Loucy (cell line): ENCODE results near the gene LAMC1.

ENCODE experiments used
- H2AFZ ChIP-seq: fragments of 200-600 bp; sonication (generic); 2 replicates; pipeline ENCODE4 v1.6.0; 2016; ENCODE audit warnings: antibody characterized with exemption, mild to moderate bottlenecking, low read length, moderate library complexity
- H3F3A ChIP-seq: fragments of 200-600 bp; 2 replicates; pipeline ENCODE4 v1.6.0; 2016; ENCODE audit warnings: antibody characterized with exemption, low read depth, mild to moderate bottlenecking
- H3K27me3 ChIP-seq: fragments of 200-600 bp; sonication (generic); 2 replicates; pipeline ENCODE4 v1.6.1; 2014; ENCODE audit warnings: low read length, mild to moderate bottlenecking; ENCODE audit not compliant: insufficient read depth, poor library complexity, severe bottlenecking
- H3K36me3 ChIP-seq: fragments of 200-600 bp; sonication (generic); 2 replicates; pipeline ENCODE4 v1.6.1; 2016; ENCODE audit warnings: low read length; ENCODE audit not compliant: insufficient read depth
- H3K4me1 ChIP-seq: fragments of 200-600 bp; sonication (generic); 2 replicates; pipeline ENCODE4 v1.5.1; 2014; ENCODE audit warnings: low read length, mild to moderate bottlenecking; ENCODE audit not compliant: insufficient read depth, poor library complexity, severe bottlenecking
- H3K4me2 ChIP-seq: fragments of 200-600 bp; sonication (generic); 2 replicates; pipeline ENCODE4 v1.6.0; 2014; ENCODE audit warnings: antibody characterized with exemption, low read length, low read depth, mild to moderate bottlenecking; ENCODE audit not compliant: poor library complexity, severe bottlenecking
- H3K4me3 ChIP-seq: fragments of 200-600 bp; sonication (generic); 2 replicates; pipeline ENCODE4 v1.5.1; 2014; ENCODE audit warnings: low read length, mild to moderate bottlenecking, mixed read lengths; ENCODE audit not compliant: poor library complexity, severe bottlenecking
- H3K79me2 ChIP-seq: fragments of 200-600 bp; sonication (generic); 2 replicates; pipeline ENCODE4 v1.6.1; 2014; ENCODE audit warnings: low read length; ENCODE audit not compliant: insufficient read depth
- H3K9ac ChIP-seq: fragments of 200-600 bp; sonication (generic); 2 replicates; pipeline ENCODE4 v1.6.0; 2014; ENCODE audit warnings: mild to moderate bottlenecking, low read depth, low read length, moderate library complexity; ENCODE audit not compliant: poor library complexity, severe bottlenecking
- H3K9me2 ChIP-seq: fragments of 200-600 bp; sonication (generic); replicated peaks from 2 replicates; pipeline ENCODE4 v1.6.1; 2016; ENCODE audit warnings: low read depth, low read length, mixed read lengths
- H3K9me3 ChIP-seq: fragments of 200-600 bp; sonication (generic); 2 replicates; pipeline ENCODE4 v1.6.1; 2014; ENCODE audit warnings: mild to moderate bottlenecking, antibody characterized with exemption, low read length, low read depth; ENCODE audit not compliant: insufficient read depth
- H4K20me1 ChIP-seq: fragments of 200-600 bp; sonication (generic); 2 replicates; pipeline ENCODE4 v1.6.0; 2014; ENCODE audit warnings: antibody characterized with exemption, low read length, mild to moderate bottlenecking; ENCODE audit not compliant: insufficient read depth, poor library complexity, severe bottlenecking
- CTCF ChIP-seq: fragments of 200-600 bp; sonication (generic); conservative IDR thresholded peaks from 2 replicates; pipeline ENCODE4 v1.5.1; 2014; ENCODE audit warnings: mild to moderate bottlenecking, antibody characterized with exemption, low read length
- EZH2phosphoT487 ChIP-seq: fragments of 200-600 bp; IDR thresholded peaks from 2 replicates; pipeline ENCODE4 v1.6.1; 2018; ENCODE audit warnings: antibody characterized with exemption, mild to moderate bottlenecking, moderate library complexity, borderline replicate concordance

The LAMC1 gene

GRCh38 chr1:183163316-183163715, 140.1 kb downstream of the LAMC1 start:
- Histone ChIP-seq H3F3A (no peaks in the 10 kb centered on the region), H2AFZ (no peak overlapping the region), H4K20me1 (no peaks in the 10 kb centered on the region), H3K4me3 (no peak overlapping the region), H3K9me3 (no peaks in the 10 kb centered on the region), H3K4me2 (no peak overlapping the region), H3K9me2 (no peaks in the 10 kb centered on the region), H3K4me1 (peaks cover 13% of the 10 kb centered on the region), H3K27me3 (no peaks in the 10 kb centered on the region), H3K79me2 (no peaks in the 10 kb centered on the region), H3K36me3 (no peaks in the 10 kb centered on the region), H3K9ac (no peak overlapping the region)
- TF ChIP-seq EZH2phosphoT487 (no peak), CTCF (no peak)

DNA sequence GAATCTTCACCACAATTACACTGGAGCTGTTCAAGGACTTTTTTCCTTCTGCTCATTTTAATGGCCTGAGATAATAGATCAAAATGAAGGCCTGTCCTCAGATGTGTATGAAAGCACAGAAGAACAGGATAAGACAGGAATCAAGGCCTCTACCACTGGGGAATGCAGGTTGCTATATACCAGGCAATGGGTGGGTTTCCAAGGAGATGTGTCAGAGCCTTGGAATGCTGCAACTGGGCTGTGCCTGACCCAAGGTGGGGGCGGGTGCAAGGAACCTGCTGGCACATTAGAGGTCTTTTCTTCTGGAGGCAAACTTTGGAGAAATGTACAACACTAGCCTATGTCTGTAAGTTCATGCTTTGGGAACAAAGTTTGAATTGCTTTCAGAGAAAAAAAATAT, 141.1 kb downstream of the LAMC1 start:
- H3K36me3 ChIP-seq: no peaks in the 10 kb centered on the region
- H3K4me1 ChIP-seq: peaks cover 13% of the 10 kb centered on the region
- no peaks in the 10 kb centered on the region for H3F3A ChIP-seq
- no peaks in the 10 kb centered on the region for H3K79me2 ChIP-seq
- H2AFZ ChIP-seq: no peak overlapping the region
- no peak overlapping the region for H3K4me2 ChIP-seq
- no peaks in the 10 kb centered on the region for H3K27me3 ChIP-seq
- H4K20me1 ChIP-seq: no peaks in the 10 kb centered on the region
- no peak overlapping the region for H3K9ac ChIP-seq
- H3K9me2 ChIP-seq: no peaks in the 10 kb centered on the region
- no peak overlapping the region for H3K4me3 ChIP-seq
- no peak for TF ChIP-seq CTCF
- no peak for TF ChIP-seq EZH2phosphoT487
- no peaks in the 10 kb centered on the region for H3K9me3 ChIP-seq

GRCh38 chr1:183164963-183165362, 141.7 kb downstream of the LAMC1 start:
- no peak overlapping the region for H3K4me3 ChIP-seq
- no peaks in the 10 kb centered on the region for H3K36me3 ChIP-seq
- no peaks in the 10 kb centered on the region for H4K20me1 ChIP-seq
- H3K9ac ChIP-seq: no peak overlapping the region
- H3K9me2 ChIP-seq: no peaks in the 10 kb centered on the region
- H3K4me1 ChIP-seq: peaks cover 9% of the 10 kb centered on the region
- H3F3A ChIP-seq: no peaks in the 10 kb centered on the region
- H2AFZ ChIP-seq: no peak overlapping the region
- H3K79me2 ChIP-seq: no peaks in the 10 kb centered on the region
- H3K9me3 ChIP-seq: no peaks in the 10 kb centered on the region
- TF ChIP-seq EZH2phosphoT487: no peak
- no peak for TF ChIP-seq CTCF
- no peak overlapping the region for H3K4me2 ChIP-seq
- H3K27me3 ChIP-seq: no peaks in the 10 kb centered on the region
